Omental fat pad (tissue), 4 donors: ENCODE data around the gene GABRB1. TPM values are rescaled to one million over a fixed set of nuclear protein-coding genes. Genes with fewer than 3 reads are reported as not detected.
"Not testable (repeated sequence)": the region's sequence is repeated elsewhere in the genome, so short reads cannot be mapped to it uniquely, and the experiment has no call there.

Source experiments
- ATAC-seq: fragments of 150-250 bp; one replicate; pipeline ENCODE4 v1.9.1; 2016; ENCODE audit warnings: mild to moderate bottlenecking, moderate library complexity; ENCODE audit not compliant: low FRiP score
- DNase-seq: peaks from one replicate; pipeline ENCODE4 v3.0.0-alpha.2; 2019; ENCODE audit warnings: low spot score
- CTCF ChIP-seq, 3 donors: fragments of 450-650 bp; IDR thresholded peaks; one replicate each; pipeline ENCODE4 v1.5.1; 2016 to 2017; ENCODE audit warnings: antibody characterized with exemption in 3 of 3, mild to moderate bottlenecking in 3 of 3, moderate library complexity in 2 of 3
- total RNA-seq, 4 donors: library from RNA; depleted of rRNA; stranded (reverse); fragments of >200 nt; gene quantifications; one replicate each; pipeline ENCODE4 v1.1.0, GENCODE V29; 2016

Gene GABRB1
- total RNA-seq, 4 donors from 2014 or later, result 0.28 TPM; not detected in 3

GRCh38 chr4:47367761-47368160, 336.4 kb downstream of the GABRB1 start:
- DNase-seq (no peak), ATAC-seq (no peak)
- TF ChIP-seq CTCF (IDR thresholded peaks at IDR 0.05), result no peak

- no peak for TF ChIP-seq CTCF (IDR thresholded peaks at IDR 0.05)
- DNase-seq (no peak), ATAC-seq (no peak)
Observed at GRCh38 chr4:47368211-47368610, 336.8 kb downstream of the GABRB1 start.

DNA sequence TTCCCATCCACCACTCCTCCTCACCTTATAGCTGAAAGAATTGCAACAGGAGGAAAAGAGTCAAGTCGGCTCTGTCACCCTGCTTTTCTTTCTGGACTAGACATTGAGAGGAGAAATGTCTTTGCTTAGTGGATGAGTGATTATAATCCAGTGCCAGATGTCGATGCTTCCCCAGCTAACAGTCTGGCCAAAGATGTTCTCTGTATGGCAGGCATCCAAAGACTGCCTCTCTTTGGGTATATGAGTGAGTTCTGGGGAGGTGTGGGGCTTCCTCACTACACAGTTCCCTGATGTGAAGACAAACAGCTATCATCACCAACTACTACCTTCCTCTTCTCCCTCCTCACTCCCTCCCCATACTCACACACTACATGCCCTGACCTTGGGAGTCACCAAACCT, 341.2 kb downstream of the GABRB1 start:
- ATAC-seq, result no peak
- no peak for DNase-seq
- TF ChIP-seq CTCF (IDR thresholded peaks at IDR 0.05), result no peak

DNA sequence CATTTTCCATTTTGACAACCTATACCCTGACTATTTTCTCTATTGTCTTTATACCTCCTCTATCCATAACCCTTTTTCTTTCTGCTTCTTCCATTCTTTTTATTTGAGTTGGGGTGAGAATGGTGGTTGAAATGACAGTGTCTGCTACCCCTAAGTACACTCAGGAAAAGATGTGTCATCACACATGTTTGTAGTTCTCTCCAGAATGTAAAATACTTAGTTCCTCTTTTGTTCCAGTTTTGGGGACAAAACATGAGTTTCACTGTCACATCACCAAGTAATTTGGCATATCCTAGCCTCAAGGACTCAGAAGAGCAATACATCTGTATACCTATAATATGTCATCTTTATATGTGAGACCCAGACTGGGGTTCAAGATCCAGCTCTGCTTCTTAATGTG, 341.8 kb downstream of the GABRB1 start:
- TF ChIP-seq CTCF (IDR thresholded peaks at IDR 0.05), result no peak
- ATAC-seq (no peak), DNase-seq (no peak)

DNA sequence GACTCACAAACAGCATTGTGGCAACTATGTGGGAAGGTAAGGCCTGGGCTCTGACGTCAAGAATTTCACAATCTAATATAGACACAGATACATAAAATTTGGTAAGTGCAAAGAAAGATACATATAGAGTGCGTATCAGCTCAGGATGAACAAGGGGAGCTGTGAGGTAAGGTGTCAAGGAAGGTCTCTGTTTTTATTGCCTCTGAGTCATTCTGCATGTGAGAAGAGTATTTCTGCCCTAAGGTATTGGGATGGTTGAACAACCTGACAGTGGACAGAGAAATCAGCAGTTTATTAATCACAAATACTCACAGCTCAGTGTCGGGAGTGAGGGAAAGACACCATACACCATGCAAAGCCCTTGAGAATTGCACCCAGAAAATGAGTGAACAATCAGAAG, 342.3 kb downstream of the GABRB1 start:
- ATAC-seq, result no peak
- no peak for DNase-seq
- no peak for TF ChIP-seq CTCF (IDR thresholded peaks at IDR 0.05)

GRCh38 chr4:47374477-47374876, 343.1 kb downstream of the GABRB1 start:
- DNase-seq (no peak), ATAC-seq (no peak)
- TF ChIP-seq CTCF (IDR thresholded peaks at IDR 0.05), result no peak

GRCh38 chr4:47378021-47378530, 346.7 kb downstream of the GABRB1 start:
- ATAC-seq, DNase-seq: not testable (repeated sequence)

DNA sequence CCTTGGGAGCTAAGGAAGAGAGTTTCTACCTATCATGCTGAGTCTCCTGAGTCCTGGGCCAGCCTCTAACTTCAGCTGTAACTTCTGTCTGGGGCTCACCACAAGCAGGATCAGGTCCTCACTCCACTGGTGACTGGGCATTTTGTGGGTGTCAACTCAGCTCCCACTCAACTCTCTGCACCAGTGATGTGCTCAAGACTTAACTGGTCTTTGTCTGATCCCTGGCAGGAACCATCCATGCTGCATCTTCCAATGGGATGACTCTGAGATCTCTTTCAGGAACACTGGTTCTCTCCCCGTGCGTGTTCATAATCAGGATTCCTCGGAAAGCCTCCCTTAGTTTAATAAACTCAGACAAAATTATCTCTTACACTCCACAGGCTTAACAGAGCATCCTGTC, 349.8 kb downstream of the GABRB1 start:
- TF ChIP-seq CTCF (IDR thresholded peaks at IDR 0.05), result no peak
- DNase-seq, result no peak
- no peak for ATAC-seq
